ENCODE measurements around the gene ACTMAP.

The ACTMAP gene

DNA sequence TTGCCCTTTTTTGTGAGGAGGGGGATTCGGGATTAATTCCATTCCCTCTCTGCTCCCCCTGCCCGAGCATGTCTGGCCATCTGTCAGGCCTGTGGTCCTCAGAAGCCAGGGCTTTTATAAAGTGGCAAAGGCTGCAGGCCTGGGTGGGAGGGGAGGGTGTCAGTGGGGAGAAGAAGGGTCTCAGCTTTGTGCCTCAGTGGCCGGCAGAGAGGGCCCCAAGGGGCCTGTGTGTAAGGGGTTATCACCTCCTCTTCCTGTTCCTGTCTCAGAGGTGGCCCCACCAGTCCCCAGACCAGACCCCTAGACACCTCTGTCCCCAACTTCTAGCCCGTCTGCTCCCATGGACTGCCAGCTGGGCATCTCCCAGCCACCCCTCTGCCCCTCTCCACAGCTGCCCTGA is 56.4 kb downstream of the ACTMAP start:
- no peak for DNase-seq (ENCODE audit: low spot score)

- no peak for DNase-seq (ENCODE audit: low spot score)
Measured at GRCh38 chr19:40693150-40693788, 57.0 kb downstream of the ACTMAP start.

DNA sequence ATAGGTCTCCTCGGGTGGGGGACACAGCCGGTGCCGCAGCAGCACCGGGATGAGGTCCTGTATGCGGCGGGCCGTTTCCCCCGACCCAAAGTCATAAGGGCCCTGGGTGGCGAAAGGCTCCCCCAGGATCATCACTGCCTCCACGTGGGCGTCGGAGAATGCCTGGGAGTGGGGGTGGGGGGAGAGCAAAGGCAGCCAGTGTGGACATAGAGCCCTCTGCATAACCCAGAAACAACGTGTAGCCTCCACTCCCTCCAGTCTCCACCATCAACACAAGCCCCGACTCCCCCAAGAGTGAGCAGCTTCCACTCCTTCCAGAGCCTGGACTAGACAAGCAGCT is 58.1 kb downstream of the ACTMAP start:
- no peak for DNase-seq (ENCODE audit: low spot score)

DNA sequence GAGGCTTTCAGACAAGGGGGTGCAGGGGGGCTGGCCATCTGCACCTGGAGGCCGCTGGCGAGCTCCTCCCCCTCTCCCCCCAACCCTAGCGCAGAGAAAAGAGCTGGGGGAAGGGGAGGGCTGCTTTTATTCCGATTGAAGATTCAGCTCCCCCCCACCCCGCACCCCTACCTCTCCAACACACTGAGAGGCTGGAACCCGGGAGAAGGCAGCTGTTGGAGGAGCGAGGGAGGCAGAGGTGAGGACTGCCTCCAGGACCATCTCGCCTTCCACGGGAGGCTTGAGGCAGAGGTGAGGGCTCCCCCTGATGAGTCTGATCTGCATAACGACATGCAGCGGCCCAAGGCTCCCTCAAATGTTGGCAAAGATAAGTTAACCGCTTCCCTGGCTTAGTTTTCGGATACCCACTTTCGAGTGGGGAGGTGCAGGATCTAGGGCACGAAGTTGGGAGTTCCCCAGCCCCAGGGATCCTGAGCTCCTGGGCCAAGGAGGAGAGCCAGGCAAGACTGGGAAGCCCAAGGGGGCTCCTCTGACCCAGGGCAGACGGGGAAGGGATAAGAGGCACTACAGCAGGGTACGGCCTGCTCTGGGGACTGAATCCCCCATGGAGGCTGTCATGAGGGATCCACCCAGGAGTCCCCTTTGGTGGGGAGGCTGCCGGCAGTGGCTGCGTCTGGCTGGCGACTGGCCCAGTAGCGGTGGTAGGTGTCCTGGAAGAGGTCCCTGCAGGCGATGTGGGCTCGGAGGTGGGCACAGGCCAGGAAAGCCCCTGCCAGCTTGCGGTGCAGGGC is 58.7 kb downstream of the ACTMAP start:
- DNase-seq (ENCODE audit: low spot score), result no peak
